Measurements from ENCODE around the gene OR6C70. TPM values are rescaled to one million over a fixed set of nuclear protein-coding genes. Genes with fewer than 3 reads are reported as not detected.

The OR6C70 gene
- not detected for polyA plus RNA-seq (2012; ENCODE audit: insufficient read depth, insufficient read length, low read depth)

DNA sequence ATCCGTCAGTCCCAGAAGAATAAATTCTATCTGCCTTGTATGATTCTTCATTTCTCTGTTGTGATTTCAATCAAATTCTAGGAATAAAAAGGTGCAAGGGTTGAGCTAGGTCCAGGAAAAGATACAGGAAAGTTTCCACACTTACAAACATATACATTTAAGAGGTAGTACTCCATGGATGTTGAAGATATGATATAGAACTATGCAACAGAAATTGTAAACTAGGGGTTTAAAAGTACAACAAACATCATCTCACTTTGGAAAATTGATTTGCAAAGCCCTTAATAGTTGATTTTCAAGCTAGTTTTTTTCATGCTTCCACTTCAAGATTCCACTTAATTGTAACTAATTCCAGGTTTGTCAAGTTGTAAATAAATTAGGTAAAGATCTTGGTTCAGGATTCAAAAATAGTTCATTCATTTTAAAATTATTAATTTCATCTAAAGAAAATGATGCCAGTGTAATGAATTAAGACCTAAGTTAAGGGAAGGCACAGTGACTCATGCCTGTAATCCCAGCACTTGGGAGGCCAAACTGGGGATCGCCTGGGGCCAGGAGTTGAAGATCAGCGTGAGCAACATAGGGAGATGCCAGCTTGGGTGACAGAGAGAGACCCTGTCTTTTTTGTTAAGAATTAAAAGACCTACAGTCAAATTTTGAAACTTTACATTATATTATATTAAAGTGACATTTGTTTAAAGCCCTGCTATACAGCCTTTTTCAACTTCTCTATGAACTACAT, at the start of gene OR6C70:
TSS of gene OR6C70 (minus strand) at position 51 of the 742 bp plus-strand sequence. CDS start at position 51, 0 bp downstream.
- no peak for DNase-seq
- H3K4me3 ChIP-seq (ENCODE audit: low read depth, low read length) = no peak within 1 kb of the TSS
- no peaks in the 10 kb centered on the region for H3K36me3 ChIP-seq
- peaks cover 3% of the 10 kb centered on the region; the same call in 1 of the 2 replicates for H3K27me3 ChIP-seq
- H3K4me1 ChIP-seq = no peaks in the 10 kb centered on the region
- no peaks in the 10 kb centered on the region for H3K9me3 ChIP-seq
- no peak for TF ChIP-seq CTCF (IDR thresholded peaks at IDR 0.05; ENCODE audit: low read depth, low read length)

DNA sequence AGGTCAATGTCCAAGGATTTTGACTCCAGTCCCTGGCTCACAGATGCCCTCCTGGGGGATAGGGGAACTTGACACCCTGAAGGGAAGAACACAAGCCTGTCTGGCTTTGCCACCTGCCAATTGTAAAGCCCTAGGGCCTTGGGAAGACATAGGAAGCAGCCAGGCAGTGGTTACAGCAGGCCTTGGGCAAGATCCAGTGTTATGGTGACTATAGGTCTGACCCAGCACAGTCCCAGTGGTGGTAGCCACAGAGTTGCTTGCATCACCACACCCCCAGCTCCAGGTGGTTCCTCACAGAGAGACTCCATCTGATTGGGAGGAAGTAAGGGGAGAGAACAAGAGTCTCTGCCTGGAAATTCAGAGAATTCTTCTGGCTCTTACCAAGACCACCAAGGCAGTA, 46.5 kb upstream of the OR6C70 start:
- Histone ChIP-seq H3K4me3 (ENCODE audit: low read depth, low read length) (no peak overlapping the region), H3K36me3 (no peaks in the 10 kb centered on the region), H3K4me1 (no peaks in the 10 kb centered on the region), H3K27me3 (no peaks in the 10 kb centered on the region), H3K9me3 (no peaks in the 10 kb centered on the region)
- no peak for TF ChIP-seq CTCF (IDR thresholded peaks at IDR 0.05; ENCODE audit: low read depth, low read length)
- no peak for DNase-seq

- no peaks in the 10 kb centered on the region for H3K27me3 ChIP-seq
- H3K9me3 ChIP-seq = no peaks in the 10 kb centered on the region
- no peak overlapping the region for H3K4me3 ChIP-seq (ENCODE audit: low read depth, low read length)
- no peaks in the 10 kb centered on the region for H3K4me1 ChIP-seq
- no peak for DNase-seq
- H3K36me3 ChIP-seq = no peaks in the 10 kb centered on the region
- TF ChIP-seq CTCF (IDR thresholded peaks at IDR 0.05; ENCODE audit: low read depth, low read length) = no peak; the same call in 1 of the 2 replicates
Observed at GRCh38 chr12:55515696-55516095, 45.8 kb upstream of the OR6C70 start.

GRCh38 chr12:55501601-55502000, 31.7 kb upstream of the OR6C70 start:
- DNase-seq = no peak
- H3K27me3 ChIP-seq = no peaks in the 10 kb centered on the region
- TF ChIP-seq CTCF (IDR thresholded peaks at IDR 0.05; ENCODE audit: low read depth, low read length) = no peak
- H3K36me3 ChIP-seq = no peaks in the 10 kb centered on the region
- H3K4me1 ChIP-seq = no peaks in the 10 kb centered on the region
- H3K4me3 ChIP-seq (ENCODE audit: low read depth, low read length) = no peak overlapping the region
- no peaks in the 10 kb centered on the region for H3K9me3 ChIP-seq

GRCh38 chr12:55499810-55500252, 29.9 kb upstream of the OR6C70 start:
- DNase-seq = no peak
- no peaks in the 10 kb centered on the region; the same call in 1 of the 2 replicates for H3K9me3 ChIP-seq
- no peaks in the 10 kb centered on the region for H3K4me1 ChIP-seq
- no peaks in the 10 kb centered on the region for H3K27me3 ChIP-seq
- TF ChIP-seq CTCF (IDR thresholded peaks at IDR 0.05; ENCODE audit: low read depth, low read length) = no peak
- no peak overlapping the region for H3K4me3 ChIP-seq (ENCODE audit: low read depth, low read length)
- H3K36me3 ChIP-seq = no peaks in the 10 kb centered on the region

GRCh38 chr12:55499231-55499630, 29.3 kb upstream of the OR6C70 start:
- no peaks in the 10 kb centered on the region for H3K4me1 ChIP-seq
- H3K4me3 ChIP-seq (ENCODE audit: low read depth, low read length) = no peak overlapping the region
- H3K27me3 ChIP-seq = no peaks in the 10 kb centered on the region
- DNase-seq = no peak
- H3K9me3 ChIP-seq = no peaks in the 10 kb centered on the region; the same call in 1 of the 2 replicates
- TF ChIP-seq CTCF (IDR thresholded peaks at IDR 0.05; ENCODE audit: low read depth, low read length) = no peak
- no peaks in the 10 kb centered on the region for H3K36me3 ChIP-seq

Measured in BE2C (cell line).